ENCODE results near the gene TBC1D9.

The TBC1D9 gene

GRCh38 chr4:140643571-140644055 lies 112.6 kb downstream of the TBC1D9 start:
- Histone ChIP-seq H3F3A (ENCODE audit: insufficient read depth, low read length) (no peaks in the 10 kb centered on the region), H3K9me2 (replicated peaks; ENCODE audit: insufficient read depth, low read length) (no peaks in the 10 kb centered on the region), H2AFZ (ENCODE audit: low read length) (no peak overlapping the region), H3K27ac (ENCODE audit: low read length) (no peak overlapping the region), H3K9me3 (replicated peaks; ENCODE audit: insufficient read depth, low read length) (no peaks in the 10 kb centered on the region), H3K4me2 (ENCODE audit: low read depth, low read length) (no peak overlapping the region), H3K79me2 (ENCODE audit: low read length) (no peaks in the 10 kb centered on the region), H4K20me1 (ENCODE audit: insufficient read depth, low read length) (no peaks in the 10 kb centered on the region), H3K4me1 (ENCODE audit: low read length) (no peaks in the 10 kb centered on the region), H3K27me3 (replicated peaks; ENCODE audit: insufficient read depth, low read length) (no peaks in the 10 kb centered on the region), H3K9ac (ENCODE audit: low read length) (no peak overlapping the region), H3K36me3 (replicated peaks; ENCODE audit: insufficient read depth, low read length) (no peaks in the 10 kb centered on the region), H3K4me3 (ENCODE audit: low read length) (no peak overlapping the region)
- TF ChIP-seq EZH2 (optimal IDR thresholded peaks at IDR 0.05; ENCODE audit: low read depth, low read length) (no peak), EZH2phosphoT487 (IDR thresholded peaks at IDR 0.05; ENCODE audit: low read length) (no peak), CTCF (IDR thresholded peaks at IDR 0.05; ENCODE audit: low read length) (no peak)
- DNase-seq = no peak

- no peaks in the 10 kb centered on the region for H3K27me3 ChIP-seq (replicated peaks; ENCODE audit: insufficient read depth, low read length)
- no peak overlapping the region for H3K4me2 ChIP-seq (ENCODE audit: low read depth, low read length)
- H3K79me2 ChIP-seq (ENCODE audit: low read length) = no peaks in the 10 kb centered on the region
- no peaks in the 10 kb centered on the region for H3K9me3 ChIP-seq (replicated peaks; ENCODE audit: insufficient read depth, low read length)
- H3F3A ChIP-seq (ENCODE audit: insufficient read depth, low read length) = no peaks in the 10 kb centered on the region
- H3K9ac ChIP-seq (ENCODE audit: low read length) = no peak overlapping the region
- no peak overlapping the region for H3K4me3 ChIP-seq (ENCODE audit: low read length)
- H4K20me1 ChIP-seq (ENCODE audit: insufficient read depth, low read length) = no peaks in the 10 kb centered on the region
- no peaks in the 10 kb centered on the region for H3K4me1 ChIP-seq (ENCODE audit: low read length)
- no peaks in the 10 kb centered on the region for H3K36me3 ChIP-seq (replicated peaks; ENCODE audit: insufficient read depth, low read length)
- H3K27ac ChIP-seq (ENCODE audit: low read length) = no peak overlapping the region
- no peaks in the 10 kb centered on the region for H3K9me2 ChIP-seq (replicated peaks; ENCODE audit: insufficient read depth, low read length)
- H2AFZ ChIP-seq (ENCODE audit: low read length) = no peak overlapping the region
- TF ChIP-seq CTCF (IDR thresholded peaks at IDR 0.05; ENCODE audit: low read length) (no peak), EZH2 (optimal IDR thresholded peaks at IDR 0.05; ENCODE audit: low read depth, low read length) (no peak), EZH2phosphoT487 (IDR thresholded peaks at IDR 0.05; ENCODE audit: low read length) (no peak)
- no peak for DNase-seq
Measured at GRCh38 chr4:140642674-140643437, 113.3 kb downstream of the TBC1D9 start.

GRCh38 chr4:140641789-140642439 lies 114.3 kb downstream of the TBC1D9 start:
- Histone ChIP-seq H3K36me3 (replicated peaks; ENCODE audit: insufficient read depth, low read length) (no peaks in the 10 kb centered on the region), H3F3A (ENCODE audit: insufficient read depth, low read length) (no peaks in the 10 kb centered on the region), H3K9me2 (replicated peaks; ENCODE audit: insufficient read depth, low read length) (no peaks in the 10 kb centered on the region), H3K9me3 (replicated peaks; ENCODE audit: insufficient read depth, low read length) (no peaks in the 10 kb centered on the region), H3K4me2 (ENCODE audit: low read depth, low read length) (no peak overlapping the region), H3K9ac (ENCODE audit: low read length) (no peak overlapping the region), H4K20me1 (ENCODE audit: insufficient read depth, low read length) (no peaks in the 10 kb centered on the region), H3K27me3 (replicated peaks; ENCODE audit: insufficient read depth, low read length) (no peaks in the 10 kb centered on the region), H3K27ac (ENCODE audit: low read length) (no peak overlapping the region), H3K4me3 (ENCODE audit: low read length) (no peak overlapping the region), H3K4me1 (ENCODE audit: low read length) (no peaks in the 10 kb centered on the region), H2AFZ (ENCODE audit: low read length) (no peak overlapping the region), H3K79me2 (ENCODE audit: low read length) (no peaks in the 10 kb centered on the region)
- TF ChIP-seq EZH2phosphoT487 (IDR thresholded peaks at IDR 0.05; ENCODE audit: low read length) (no peak), EZH2 (optimal IDR thresholded peaks at IDR 0.05; ENCODE audit: low read depth, low read length) (no peak), CTCF (IDR thresholded peaks at IDR 0.05; ENCODE audit: low read length) (no peak)
- DNase-seq = peak; percentile 13

All from MM.1S (cell line).